Measurements from ENCODE around the gene MYBL2. TPM values are rescaled to one million over a fixed set of nuclear protein-coding genes. Genes with fewer than 3 reads are reported as not detected.

The MYBL2 gene
- total RNA-seq, 1 experiment from 2014 or later, result 125 TPM

DNA sequence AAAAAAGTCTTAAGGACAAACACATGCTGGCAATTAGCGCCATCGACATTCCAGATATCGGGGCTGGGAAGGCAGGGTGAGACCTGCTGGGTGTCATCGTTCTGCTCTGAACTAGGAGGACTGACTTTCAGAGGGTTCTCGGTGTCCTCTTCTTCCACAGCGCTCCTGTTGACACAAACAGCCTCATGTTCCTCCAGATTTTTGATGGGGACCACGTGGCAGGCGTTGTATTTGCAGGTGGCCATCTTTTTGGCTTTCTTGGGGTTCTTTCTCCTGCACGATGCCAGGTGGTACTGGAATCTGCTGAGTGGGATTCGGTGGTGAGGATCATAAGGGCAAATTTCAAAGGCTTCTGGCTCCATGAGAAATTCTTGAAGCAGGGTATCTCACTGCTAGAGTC is 59.4 kb downstream of the MYBL2 start:
- Mint-ChIP-seq H3K36me3 (ENCODE audit: insufficient read depth, unreplicated experiment) (no peaks in the 10 kb centered on the region), H3K9me3 (ENCODE audit: low read depth, unreplicated experiment) (no peaks in the 10 kb centered on the region), H3K27me3 (ENCODE audit: unreplicated experiment) (peaks cover 26% of the 10 kb centered on the region), H3K27ac (ENCODE audit: unreplicated experiment) (no peak overlapping the region), H3K4me1 (ENCODE audit: low read depth, unreplicated experiment) (no peaks in the 10 kb centered on the region), H3K4me3 (ENCODE audit: low read depth, unreplicated experiment) (no peak overlapping the region)
- TF ChIP-seq CTCF (IDR thresholded peaks at IDR 0.05; ENCODE audit: unreplicated experiment), result no peak
- intact Hi-C loops (cut with micrococcal nuclease; ENCODE audit: unreplicated experiment), result no loop called here
- DNase-seq, result no peak
- no TSS peak for BruUV-seq (replicated peaks)
- CTCF ChIA-PET, result no interaction called here

DNA sequence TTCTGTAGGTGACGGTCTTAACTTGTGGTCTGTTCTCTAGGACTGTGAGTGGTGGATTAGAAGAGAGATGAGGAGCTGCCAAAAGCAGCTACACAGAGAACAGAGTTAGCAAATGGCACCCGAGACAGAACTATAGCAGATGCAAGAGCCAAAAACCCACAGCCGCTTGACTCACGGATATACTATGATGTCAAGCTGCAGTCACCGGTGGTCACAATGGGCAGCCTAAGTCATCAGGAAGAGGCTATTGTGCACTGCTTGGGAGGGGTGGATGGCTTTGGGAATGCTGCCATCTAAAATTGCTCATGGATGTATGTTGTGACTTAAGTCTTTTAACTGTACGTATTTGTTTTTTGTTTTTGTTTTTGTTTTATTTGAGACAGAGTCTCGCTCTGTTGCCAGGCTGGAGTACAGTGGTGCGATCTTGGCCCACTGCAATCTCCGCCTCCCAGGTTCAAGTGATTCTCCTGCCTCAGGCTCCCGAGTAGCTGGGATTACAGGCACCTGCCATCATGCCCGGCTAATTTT is 60.0 kb downstream of the MYBL2 start, which contains the start of gene GTSF1L:
Gene GTSF1L, minus strand, starts transcription at position 192 of the 528 bp plus-strand sequence. CDS start 308 bp downstream, outside the sequence.
- no peak for DNase-seq
- TF ChIP-seq CTCF (IDR thresholded peaks at IDR 0.05; ENCODE audit: unreplicated experiment), result no peak
- Mint-ChIP-seq H3K36me3 (ENCODE audit: insufficient read depth, unreplicated experiment) (no peaks in the 10 kb centered on the region), H3K4me3 (ENCODE audit: low read depth, unreplicated experiment) (no peak within 1 kb of the TSS), H3K9me3 (ENCODE audit: low read depth, unreplicated experiment) (no peaks in the 10 kb centered on the region), H3K27ac (ENCODE audit: unreplicated experiment) (no peak within 1 kb of the TSS), H3K4me1 (ENCODE audit: low read depth, unreplicated experiment) (no peaks in the 10 kb centered on the region), H3K27me3 (ENCODE audit: unreplicated experiment) (peaks cover 31% of the 10 kb centered on the region)
- intact Hi-C loops (cut with micrococcal nuclease; ENCODE audit: unreplicated experiment), result no loop called here
- CTCF ChIA-PET, result interaction anchor here (0.6 kb wide), 1 partner anchor 72 kb away, joined by 3 read pairs; no protein-coding TSS in a partner anchor
- BruUV-seq (replicated peaks), result no TSS peak

- no TSS peak for BruUV-seq (replicated peaks)
- CTCF ChIA-PET, result interaction anchor here (0.6 to 1.0 kb wide), 4 partner anchors 9 to 499 kb away, joined by 3 to 7 read pairs (median 6); no protein-coding TSS in a partner anchor
- H3K9me3 Mint-ChIP-seq (ENCODE audit: low read depth, unreplicated experiment), result no peaks in the 10 kb centered on the region
- no peak for TF ChIP-seq CTCF (IDR thresholded peaks at IDR 0.05; ENCODE audit: unreplicated experiment)
- H3K27ac Mint-ChIP-seq (ENCODE audit: unreplicated experiment), result no peak overlapping the region
- intact Hi-C loops (cut with micrococcal nuclease; ENCODE audit: unreplicated experiment), result no loop called here
- peaks cover 43% of the 10 kb centered on the region for H3K27me3 Mint-ChIP-seq (ENCODE audit: unreplicated experiment)
- no peaks in the 10 kb centered on the region for H3K4me1 Mint-ChIP-seq (ENCODE audit: low read depth, unreplicated experiment)
- no peak for DNase-seq
- H3K4me3 Mint-ChIP-seq (ENCODE audit: low read depth, unreplicated experiment), result no peak overlapping the region
- H3K36me3 Mint-ChIP-seq (ENCODE audit: insufficient read depth, unreplicated experiment), result no peaks in the 10 kb centered on the region
Observed at GRCh38 chr20:43727980-43728590, 61.2 kb downstream of the MYBL2 start.

- no peaks in the 10 kb centered on the region for H3K4me1 Mint-ChIP-seq (ENCODE audit: low read depth, unreplicated experiment)
- no peak for DNase-seq
- no TSS peak for BruUV-seq (replicated peaks)
- no peaks in the 10 kb centered on the region for H3K9me3 Mint-ChIP-seq (ENCODE audit: low read depth, unreplicated experiment)
- no peak for TF ChIP-seq CTCF (IDR thresholded peaks at IDR 0.05; ENCODE audit: unreplicated experiment)
- intact Hi-C loops (cut with micrococcal nuclease; ENCODE audit: unreplicated experiment), result no loop called here
- no peaks in the 10 kb centered on the region for H3K36me3 Mint-ChIP-seq (ENCODE audit: insufficient read depth, unreplicated experiment)
- H3K27ac Mint-ChIP-seq (ENCODE audit: unreplicated experiment), result no peak overlapping the region
- H3K27me3 Mint-ChIP-seq (ENCODE audit: unreplicated experiment), result peaks cover 50% of the 10 kb centered on the region
- CTCF ChIA-PET, result interaction anchor here (0.6 to 1.0 kb wide), 2 partner anchors 8 to 113 kb away, joined by 3 to 6 read pairs; no protein-coding TSS in a partner anchor
- no peak overlapping the region for H3K4me3 Mint-ChIP-seq (ENCODE audit: low read depth, unreplicated experiment)
Observed at GRCh38 chr20:43728686-43729255, 61.9 kb downstream of the MYBL2 start.

All from Calu3 (cell line).